Adipose tissue (tissue), 3 donors: ENCODE data around the gene TXNRD1. TPM values are rescaled to one million over a fixed set of nuclear protein-coding genes. Genes with fewer than 3 reads are reported as not detected.

Experiments
- H3K27ac ChIP-seq: one replicate; pipeline ENCODE4 v1.5.1; 2013; ENCODE audit warnings: low read depth, low read length
- WGBS, 3 donors: extraction: QIAGEN DNeasy Blood & Tissue Kit; methylation state at CpG; one replicate each; pipeline ENCODE4 v1.1.7; 2013; 5-methylcytosine and 5-hydroxymethylcytosine counted together
- polyA plus RNA-seq, 3 donors: library from polyadenylated mRNA; stranded (reverse); fragments of 200-250 nt; gene quantifications; one replicate each; pipeline ENCODE4 v1.2.3, GENCODE V29; 2013
- donor health status: healthy with polysubstance abuse.
- donor health status: Bipolar disorder and iron deficiency.
- donor health status: healthy.

TXNRD1 gene
- polyA plus RNA-seq, 3 donors, result 12.7 to 72.1 (median 44.7) TPM

- no peak overlapping the region for H3K27ac ChIP-seq
- 96 to 99% (median 97%) methylated on average over 4 of the region's 4 CpGs for WGBS, 3 donors
Measured at GRCh38 chr12:104351057-104351983, 135.7 kb downstream of the TXNRD1 start.

GRCh38 chr12:104352106-104352713, 136.6 kb downstream of the TXNRD1 start:
- WGBS, 3 donors, result 84 to 96% (median 93%) methylated on average over 3 of the region's 3 CpGs
- no peak overlapping the region for H3K27ac ChIP-seq

- H3K27ac ChIP-seq, result no peak overlapping the region
- 92 to 95% (median 94%) methylated on average over 17 of the region's 17 CpGs for WGBS, 3 donors
Measured at GRCh38 chr12:104353012-104353981, 137.7 kb downstream of the TXNRD1 start.

- 75 to 89% (median 89%) methylated on average over 6 of the region's 6 CpGs for WGBS, 3 donors
- no peak overlapping the region for H3K27ac ChIP-seq
Measured at GRCh38 chr12:104354167-104354867, 138.7 kb downstream of the TXNRD1 start.

- WGBS, 3 donors, result 85 to 96% (median 88%) methylated on average over 7 of the region's 7 CpGs
- H3K27ac ChIP-seq, result no peak overlapping the region
Measured at GRCh38 chr12:104354868-104355570, 139.4 kb downstream of the TXNRD1 start.

- no peak overlapping the region for H3K27ac ChIP-seq
- 71 to 82% (median 81%) methylated on average over 3 of the region's 3 CpGs for WGBS, 3 donors
Measured at GRCh38 chr12:104355630-104356029, 140.1 kb downstream of the TXNRD1 start.

- WGBS, 3 donors, result 72 to 82% (median 81%) methylated on average over 15 to 17 of the region's 17 CpGs
- H3K27ac ChIP-seq, result no peak overlapping the region
Measured at GRCh38 chr12:104356231-104357115, 140.9 kb downstream of the TXNRD1 start.

GRCh38 chr12:104357421-104357952, 141.9 kb downstream of the TXNRD1 start:
- H3K27ac ChIP-seq, result no peak overlapping the region
- WGBS, 3 donors, result 82 to 97% (median 97%) methylated on average over 1 of the region's 1 CpG

GRCh38 chr12:104358353-104359003, 142.9 kb downstream of the TXNRD1 start:
- 62 to 67% (median 65%) methylated on average over 5 of the region's 5 CpGs for WGBS, 3 donors
- H3K27ac ChIP-seq, result no peak overlapping the region

GRCh38 chr12:104359216-104359615, 143.6 kb downstream of the TXNRD1 start:
- 84 to 94% (median 93%) methylated on average over 10 of the region's 10 CpGs for WGBS, 3 donors
- no peak overlapping the region for H3K27ac ChIP-seq

GRCh38 chr12:104360157-104360556, 144.6 kb downstream of the TXNRD1 start:
- WGBS, 3 donors, result 94 to 99% (median 98%) methylated on average over 3 of the region's 3 CpGs
- no peak overlapping the region for H3K27ac ChIP-seq

GRCh38 chr12:104360983-104361707, 145.6 kb downstream of the TXNRD1 start:
- 61 to 80% (median 62%) methylated on average over 5 of the region's 5 CpGs for WGBS, 3 donors
- no peak overlapping the region for H3K27ac ChIP-seq

GRCh38 chr12:104365921-104366410, 150.4 kb downstream of the TXNRD1 start:
- WGBS, 3 donors, result 94 to 98% (median 96%) methylated on average over 5 of the region's 5 CpGs
- H3K27ac ChIP-seq, result no peak overlapping the region

GRCh38 chr12:104369708-104370107, 154.1 kb downstream of the TXNRD1 start:
- WGBS, 3 donors, result 78 to 96% (median 95%) methylated on average over 2 of the region's 2 CpGs
- H3K27ac ChIP-seq, result no peak overlapping the region
